Measurements from ENCODE around the gene RNF214.

Gene RNF214

DNA sequence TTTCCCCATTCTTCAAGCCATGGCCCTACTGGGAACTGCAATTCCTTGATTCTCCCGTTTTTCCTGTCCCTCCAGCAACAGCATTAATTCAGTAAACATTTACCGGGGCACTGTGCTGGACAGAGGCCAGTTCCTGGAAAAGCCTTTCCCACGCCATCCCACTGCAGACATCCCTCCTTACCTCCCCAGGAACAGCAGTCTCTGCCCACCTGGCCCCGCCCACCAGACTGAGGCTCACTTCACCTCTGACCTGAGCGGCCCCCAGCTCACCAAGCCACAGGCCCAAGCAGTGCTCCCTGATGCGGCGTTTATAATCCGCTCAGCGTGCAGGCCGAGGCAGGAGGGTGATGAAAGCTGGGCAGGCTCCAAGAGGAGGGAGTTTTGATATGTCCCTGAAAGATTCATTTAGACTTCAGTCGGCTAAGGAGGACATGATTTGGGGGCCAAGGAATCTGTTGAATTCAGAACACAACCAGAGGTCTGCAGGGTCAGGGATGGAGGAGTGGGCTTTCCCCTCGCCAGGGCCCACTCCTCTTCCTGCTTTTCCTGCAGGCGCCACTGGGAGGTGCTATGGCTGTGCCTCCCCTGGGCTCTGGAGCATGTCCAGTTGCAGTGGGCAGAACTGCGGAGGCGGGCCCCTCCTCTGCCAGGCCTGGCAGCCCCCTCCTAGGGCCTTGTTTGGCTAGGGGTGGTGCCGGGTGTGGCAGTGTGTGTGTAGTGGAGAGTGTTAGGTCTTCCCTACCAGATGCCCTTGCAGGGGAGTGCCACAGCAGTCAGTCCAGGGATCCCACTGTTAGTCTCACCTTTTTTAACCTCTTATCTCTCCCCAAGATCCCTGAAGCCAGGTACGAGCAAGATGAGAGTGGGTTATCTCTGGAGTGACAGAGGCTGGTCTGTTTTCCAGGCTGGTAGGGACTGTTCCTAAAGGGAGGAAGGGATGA lies 34.7 kb upstream of the RNF214 start:
- Histone ChIP-seq H3K9me3 (ENCODE audit: control insufficient read depth, insufficient read depth, low read length) (no peaks in the 10 kb centered on the region), H3K4me2 (ENCODE audit: low read length) (no peak overlapping the region), H3K9me2 (replicated peaks; ENCODE audit: control insufficient read depth, low read length) (no peaks in the 10 kb centered on the region), H3K27ac (ENCODE audit: low read depth, low read length) (no peak overlapping the region), H3K4me1 (ENCODE audit: control insufficient read depth, low read length) (no peaks in the 10 kb centered on the region), H3F3A (ENCODE audit: control insufficient read depth, insufficient read depth) (no peaks in the 10 kb centered on the region), H3K27me3 (ENCODE audit: control insufficient read depth, low read length) (no peaks in the 10 kb centered on the region), H3K4me3 (ENCODE audit: low read length) (no peak overlapping the region), H4K20me1 (ENCODE audit: control insufficient read depth, insufficient read depth, low read depth, low read length) (no peaks in the 10 kb centered on the region), H3K79me2 (ENCODE audit: control insufficient read depth, low read length) (no peaks in the 10 kb centered on the region), H3K36me3 (ENCODE audit: control insufficient read depth, low read length) (no peaks in the 10 kb centered on the region)
- TF ChIP-seq EZH2phosphoT487 (IDR thresholded peaks at IDR 0.05; ENCODE audit: borderline replicate concordance, low read length): no peak
- TF ChIP-seq, protein P1, sequence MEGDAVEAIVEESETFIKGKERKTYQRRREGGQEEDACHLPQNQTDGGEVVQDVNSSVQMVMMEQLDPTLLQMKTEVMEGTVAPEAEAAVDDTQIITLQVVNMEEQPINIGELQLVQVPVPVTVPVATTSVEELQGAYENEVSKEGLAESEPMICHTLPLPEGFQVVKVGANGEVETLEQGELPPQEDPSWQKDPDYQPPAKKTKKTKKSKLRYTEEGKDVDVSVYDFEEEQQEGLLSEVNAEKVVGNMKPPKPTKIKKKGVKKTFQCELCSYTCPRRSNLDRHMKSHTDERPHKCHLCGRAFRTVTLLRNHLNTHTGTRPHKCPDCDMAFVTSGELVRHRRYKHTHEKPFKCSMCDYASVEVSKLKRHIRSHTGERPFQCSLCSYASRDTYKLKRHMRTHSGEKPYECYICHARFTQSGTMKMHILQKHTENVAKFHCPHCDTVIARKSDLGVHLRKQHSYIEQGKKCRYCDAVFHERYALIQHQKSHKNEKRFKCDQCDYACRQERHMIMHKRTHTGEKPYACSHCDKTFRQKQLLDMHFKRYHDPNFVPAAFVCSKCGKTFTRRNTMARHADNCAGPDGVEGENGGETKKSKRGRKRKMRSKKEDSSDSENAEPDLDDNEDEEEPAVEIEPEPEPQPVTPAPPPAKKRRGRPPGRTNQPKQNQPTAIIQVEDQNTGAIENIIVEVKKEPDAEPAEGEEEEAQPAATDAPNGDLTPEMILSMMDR (IDR thresholded peaks at IDR 0.05; ENCODE audit: low read depth, low read length, poor library complexity, severe bottlenecking): peak; percentile 67

GRCh38 chr11:117198613-117199012 lies 33.9 kb upstream of the RNF214 start:
- H3K4me2 ChIP-seq (ENCODE audit: low read length): no peak overlapping the region
- no peaks in the 10 kb centered on the region for H3K36me3 ChIP-seq (ENCODE audit: control insufficient read depth, low read length)
- H3K9me2 ChIP-seq (replicated peaks; ENCODE audit: control insufficient read depth, low read length): no peaks in the 10 kb centered on the region
- no peak overlapping the region for H3K27ac ChIP-seq (ENCODE audit: low read depth, low read length)
- H3K27me3 ChIP-seq (ENCODE audit: control insufficient read depth, low read length): no peaks in the 10 kb centered on the region
- no peaks in the 10 kb centered on the region for H3K4me1 ChIP-seq (ENCODE audit: control insufficient read depth, low read length)
- no peaks in the 10 kb centered on the region for H4K20me1 ChIP-seq (ENCODE audit: control insufficient read depth, insufficient read depth, low read depth, low read length)
- H3K79me2 ChIP-seq (ENCODE audit: control insufficient read depth, low read length): no peaks in the 10 kb centered on the region
- H3F3A ChIP-seq (ENCODE audit: control insufficient read depth, insufficient read depth): no peaks in the 10 kb centered on the region
- no peak overlapping the region for H3K4me3 ChIP-seq (ENCODE audit: low read length)
- TF ChIP-seq, protein P1 (IDR thresholded peaks at IDR 0.05; ENCODE audit: low read depth, low read length, poor library complexity, severe bottlenecking): no peak
- no peak for TF ChIP-seq EZH2phosphoT487 (IDR thresholded peaks at IDR 0.05; ENCODE audit: borderline replicate concordance, low read length)
- no peaks in the 10 kb centered on the region for H3K9me3 ChIP-seq (ENCODE audit: control insufficient read depth, insufficient read depth, low read length)

- H3K9me3 ChIP-seq (ENCODE audit: control insufficient read depth, insufficient read depth, low read length): no peaks in the 10 kb centered on the region
- H3K79me2 ChIP-seq (ENCODE audit: control insufficient read depth, low read length): no peaks in the 10 kb centered on the region
- H3K4me2 ChIP-seq (ENCODE audit: low read length): no peak within 1 kb of the TSS
- H3K27me3 ChIP-seq (ENCODE audit: control insufficient read depth, low read length): no peaks in the 10 kb centered on the region
- H3F3A ChIP-seq (ENCODE audit: control insufficient read depth, insufficient read depth): no peaks in the 10 kb centered on the region
- no peaks in the 10 kb centered on the region for H3K36me3 ChIP-seq (ENCODE audit: control insufficient read depth, low read length)
- no peaks in the 10 kb centered on the region for H4K20me1 ChIP-seq (ENCODE audit: control insufficient read depth, insufficient read depth, low read depth, low read length)
- H3K27ac ChIP-seq (ENCODE audit: low read depth, low read length): no peak within 1 kb of the TSS
- H3K4me1 ChIP-seq (ENCODE audit: control insufficient read depth, low read length): no peaks in the 10 kb centered on the region
- H3K4me3 ChIP-seq (ENCODE audit: low read length): no peak within 1 kb of the TSS
- no peak for TF ChIP-seq EZH2phosphoT487 (IDR thresholded peaks at IDR 0.05; ENCODE audit: borderline replicate concordance, low read length)
- TF ChIP-seq, protein P1 (IDR thresholded peaks at IDR 0.05; ENCODE audit: low read depth, low read length, poor library complexity, severe bottlenecking): no peak
- no peaks in the 10 kb centered on the region for H3K9me2 ChIP-seq (replicated peaks; ENCODE audit: control insufficient read depth, low read length)
Observed at GRCh38 chr11:117199053-117199915, 33.2 kb upstream of the RNF214 start, which contains the start of gene TAGLN. Gene TAGLN, plus strand, starts transcription at chr11:117199370. Its CDS starts 3,644 bp downstream, at chr11:117203014.
